Gastrocnemius medialis (tissue), 4 donors: ENCODE results near the gene RPA1. TPM values are rescaled to one million over a fixed set of nuclear protein-coding genes. Genes with fewer than 3 reads are reported as not detected.

Experiments
- ATAC-seq, 2 donors: fragments of 150-250 bp; one replicate each; pipeline ENCODE4 v1.9.1; 2016
- DNase-seq, 2 donors: peaks; one replicate each; pipeline ENCODE4 v3.0.0-alpha.2; 2019
- H3K27ac ChIP-seq, 4 donors: fragments of 200-600 bp; sonication (generic); 1 replicate in 1 of 4; 2 replicates in 3 of 4; pipeline ENCODE4 v1.5.1; 2016 to 2018; ENCODE audit warnings: mild to moderate bottlenecking in 2 of 4, moderate library complexity in 1 of 4
- H3K27me3 ChIP-seq, 3 donors: fragments of 200-600 bp; sonication (generic) in 2 of 3; 1 replicate in 1 of 3; 2 replicates in 2 of 3; pipeline versions ENCODE4 v1.5.1 to v1.6.0; 2016 to 2019; ENCODE audit warnings: mild to moderate bottlenecking in 1 of 3, moderate library complexity in 1 of 3
- H3K36me3 ChIP-seq, 2 donors: fragments of 200-600 bp; sonication (generic) in 1 of 2; one replicate each; pipeline ENCODE4 v1.5.1; 2017 to 2018
- H3K4me1 ChIP-seq, 2 donors: fragments of 200-600 bp; sonication (generic) in 1 of 2; one replicate each; pipeline ENCODE4 v1.5.1; 2016 to 2017; ENCODE audit warnings: mild to moderate bottlenecking in 2 of 2
- H3K4me3 ChIP-seq, 4 donors: fragments of 200-600 bp; sonication (generic) in 3 of 4; 1 replicate in 1 of 4; 2 replicates in 3 of 4; pipeline ENCODE4 v1.5.1; 2016 to 2019; ENCODE audit warnings: mild to moderate bottlenecking in 2 of 4
- H3K9me3 ChIP-seq, 3 donors: fragments of 200-600 bp; sonication (generic) in 2 of 3; 1 replicate in 1 of 3; 2 replicates in 2 of 3; pipeline ENCODE4 v1.5.1; 2016 to 2019
- CTCF ChIP-seq, 5 experiments: fragments of 450-650 bp in 3 of 5; fragments of 200-600 bp in 2 of 5; sonication (generic) in 2 of 5; IDR thresholded peaks in 4 of 5; conservative IDR thresholded peaks in 1 of 5; 1 replicate in 4 of 5; 2 replicates in 1 of 5; pipeline ENCODE4 v1.5.1; 2016 to 2019; ENCODE audit warnings: antibody characterized with exemption in 5 of 5, mild to moderate bottlenecking in 3 of 5, moderate library complexity in 3 of 5
- POLR2A ChIP-seq, 2 donors: fragments of 450-650 bp; IDR thresholded peaks; one replicate each; pipeline ENCODE4 v1.6.1; 2017; ENCODE audit warnings: antibody characterized with exemption in 2 of 2, mild to moderate bottlenecking in 2 of 2, moderate library complexity in 2 of 2
- in situ Hi-C, 4 donors: fragments of 200-750 bp; cut with MboI; loops; one replicate each; pipeline versions ENCODE4 v1.15.0 to v1.8.0; 2017; ENCODE audit warnings: low sequenced_read_pairs in 4 of 4
- intact Hi-C: fragments of 100-400 bp; cut with DNase I; formaldehyde crosslinking; loops from one replicate; pipeline ENCODE4 v1.15.1; 2023; ENCODE audit warnings: low total_unique reads
- total RNA-seq, 4 donors: library from RNA; depleted of rRNA; stranded (reverse); fragments of >200 nt; gene quantifications; one replicate each; pipeline versions ENCODE4 v1.1.0 to v1.2.3, GENCODE V29; 2016

RPA1 gene
- total RNA-seq, 4 donors from 2014 or later = 26.5 to 46.8 (median 34.9) TPM

GRCh38 chr17:1942666-1943435 is 113.0 kb downstream of the RPA1 start:
- TF ChIP-seq CTCF (IDR thresholded peaks at IDR 0.05 in 4 of 5, conservative IDR thresholded peaks at IDR 0.05 in 1 of 5) = no peak
- Histone ChIP-seq H3K9me3 (no peaks in the 10 kb centered on the region), H3K27me3 (no peaks in the 10 kb centered on the region), H3K4me3 (no peak overlapping the region), H3K27ac (no peak overlapping the region), H3K4me1 (peaks cover 16 to 22% of the 10 kb centered on the region in 2 donors), H3K36me3 (no peaks in the 10 kb centered on the region)
- in situ Hi-C loops = no loop called here
- intact Hi-C loops = no loop called here
- DNase-seq (no peak), ATAC-seq (no peak)

DNA sequence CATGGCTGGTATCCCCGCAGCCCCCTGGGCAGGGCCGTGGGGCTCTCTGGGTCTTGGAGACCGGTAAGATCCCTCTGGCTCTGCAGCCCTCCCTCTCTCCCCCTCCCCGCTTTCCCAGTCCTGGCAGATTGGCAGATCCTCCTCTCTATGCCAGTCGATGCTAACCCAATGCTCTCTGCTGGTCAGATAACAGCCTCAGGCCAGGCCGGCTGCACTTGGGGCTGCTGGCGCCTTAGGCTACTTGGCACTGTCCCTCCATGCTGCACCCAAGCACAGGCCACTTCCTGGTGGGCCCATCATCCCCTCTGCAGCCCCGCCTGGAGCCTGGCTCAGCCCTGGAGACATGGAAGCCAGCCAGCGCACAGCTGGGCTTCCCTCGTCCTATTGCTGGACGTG is 113.6 kb downstream of the RPA1 start:
- no peak for TF ChIP-seq CTCF (IDR thresholded peaks at IDR 0.05 in 4 of 5, conservative IDR thresholded peaks at IDR 0.05 in 1 of 5)
- no peak for TF ChIP-seq POLR2A (IDR thresholded peaks at IDR 0.05)
- H3K4me3 ChIP-seq = no peak overlapping the region
- H3K9me3 ChIP-seq = no peaks in the 10 kb centered on the region
- DNase-seq (no peak), ATAC-seq (no peak)
- no peaks in the 10 kb centered on the region for H3K36me3 ChIP-seq
- in situ Hi-C loops = no loop called here
- H3K27me3 ChIP-seq = no peaks in the 10 kb centered on the region
- intact Hi-C loops = no loop called here
- H3K27ac ChIP-seq = no peak overlapping the region
- peaks cover 16 to 22% of the 10 kb centered on the region in 2 donors for H3K4me1 ChIP-seq

- in situ Hi-C loops = no loop called here
- DNase-seq (no peak), ATAC-seq (no peak)
- intact Hi-C loops = no loop called here
- no peaks in the 10 kb centered on the region for H3K27me3 ChIP-seq
- TF ChIP-seq CTCF (IDR thresholded peaks at IDR 0.05 in 4 of 5, conservative IDR thresholded peaks at IDR 0.05 in 1 of 5) (no peak), POLR2A (IDR thresholded peaks at IDR 0.05) (no peak)
- no peak overlapping the region for H3K4me3 ChIP-seq
- no peak overlapping the region for H3K27ac ChIP-seq
- peaks cover 3 to 8% of the 10 kb centered on the region in 2 donors for H3K4me1 ChIP-seq
- H3K9me3 ChIP-seq = no peaks in the 10 kb centered on the region
- H3K36me3 ChIP-seq = no peaks in the 10 kb centered on the region
Measured at GRCh38 chr17:1945621-1946020, 115.8 kb downstream of the RPA1 start.

DNA sequence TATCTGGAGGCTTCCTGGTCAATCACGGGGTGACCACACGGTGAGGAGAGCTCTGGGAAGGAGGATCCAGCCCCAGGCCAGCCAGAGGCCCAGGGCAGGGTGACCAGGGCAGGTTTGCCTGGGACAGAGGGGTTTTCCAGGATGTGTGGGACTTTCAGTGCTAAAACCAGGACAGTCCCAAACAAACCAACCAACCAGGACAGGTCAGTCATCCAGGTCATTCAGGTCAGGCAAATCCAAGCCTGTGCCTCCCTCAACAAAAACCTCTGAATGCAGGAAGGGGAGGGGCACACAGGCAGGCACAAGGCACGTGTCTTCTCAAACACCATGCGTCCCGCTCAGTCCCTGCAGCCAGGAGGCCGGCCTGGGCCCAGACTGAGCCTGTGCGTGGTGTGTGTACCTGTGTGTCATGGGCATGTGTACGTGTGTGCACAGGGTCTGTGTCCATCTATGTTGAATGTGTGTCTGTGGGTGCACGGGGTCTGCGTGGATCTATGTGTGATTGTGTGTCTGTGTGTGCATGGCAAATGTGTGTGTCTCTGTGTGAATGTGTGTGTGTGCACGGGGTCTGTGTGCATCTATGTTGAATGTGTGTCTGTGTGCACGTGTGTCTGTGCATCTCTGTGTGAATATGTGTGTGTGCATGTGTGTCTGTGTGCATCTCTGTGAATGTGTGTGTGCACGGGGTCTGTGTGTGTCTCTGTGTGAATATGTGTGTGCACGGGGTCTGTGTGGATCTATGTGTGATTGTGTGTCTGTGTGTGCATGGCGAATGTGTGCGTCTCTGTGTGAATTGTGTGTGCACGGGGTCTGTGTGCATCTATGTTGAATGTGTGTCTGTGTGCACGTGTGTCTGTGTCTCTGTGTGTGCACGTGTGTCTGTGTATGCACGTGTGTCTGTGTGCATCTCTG is 116.5 kb downstream of the RPA1 start:
- intact Hi-C loops = no loop called here
- H3K9me3 ChIP-seq = no peaks in the 10 kb centered on the region
- no peaks in the 10 kb centered on the region for H3K36me3 ChIP-seq
- no peak overlapping the region for H3K4me3 ChIP-seq
- TF ChIP-seq POLR2A (IDR thresholded peaks at IDR 0.05) (no peak), CTCF (IDR thresholded peaks at IDR 0.05 in 4 of 5, conservative IDR thresholded peaks at IDR 0.05 in 1 of 5) (no peak)
- H3K27ac ChIP-seq = no peak overlapping the region
- DNase-seq (no peak), ATAC-seq (no peak)
- no peaks in the 10 kb centered on the region for H3K27me3 ChIP-seq
- in situ Hi-C loops = no loop called here
- peaks cover 0 to 3% of the 10 kb centered on the region in 2 donors for H3K4me1 ChIP-seq
